ENCODE results near the gene XKR7.

Gene XKR7

GRCh38 chr20:31975874-31976273 lies 7.9 kb downstream of the XKR7 start:
- no peak overlapping the region for H3K4me3 ChIP-seq (ENCODE audit: low read depth in 1 of 2, low read length in 1 of 2)

GRCh38 chr20:31977080-31977479 lies 9.1 kb downstream of the XKR7 start:
- H3K4me3 ChIP-seq (ENCODE audit: low read depth in 1 of 2, low read length in 1 of 2): no peak overlapping the region
- no peaks in the 10 kb centered on the region for H3K9me3 ChIP-seq
- H3K27ac ChIP-seq: no peak overlapping the region
- no peaks in the 10 kb centered on the region for H3K36me3 ChIP-seq
- H3K27me3 ChIP-seq: peaks cover 29% of the 10 kb centered on the region
- TF ChIP-seq CTCF (IDR thresholded peaks at IDR 0.05): no peak
- no peaks in the 10 kb centered on the region for H3K4me1 ChIP-seq (ENCODE audit: control insufficient read depth in 1 of 2, insufficient read depth in 1 of 2, low read depth in 1 of 2, low read length in 1 of 2)

More at GRCh38 chr20:31975874-31976273, 7.9 kb downstream of the XKR7 start:
- no peaks in the 10 kb centered on the region for H3K4me1 ChIP-seq (ENCODE audit: control insufficient read depth in 1 of 2, insufficient read depth in 1 of 2, low read depth in 1 of 2, low read length in 1 of 2)
- TF ChIP-seq CTCF (IDR thresholded peaks at IDR 0.05): no peak
- no peaks in the 10 kb centered on the region for H3K36me3 ChIP-seq
- no peaks in the 10 kb centered on the region for H3K9me3 ChIP-seq
- no peak overlapping the region for H3K27ac ChIP-seq
- H3K27me3 ChIP-seq: peaks cover 34% of the 10 kb centered on the region

DNA sequence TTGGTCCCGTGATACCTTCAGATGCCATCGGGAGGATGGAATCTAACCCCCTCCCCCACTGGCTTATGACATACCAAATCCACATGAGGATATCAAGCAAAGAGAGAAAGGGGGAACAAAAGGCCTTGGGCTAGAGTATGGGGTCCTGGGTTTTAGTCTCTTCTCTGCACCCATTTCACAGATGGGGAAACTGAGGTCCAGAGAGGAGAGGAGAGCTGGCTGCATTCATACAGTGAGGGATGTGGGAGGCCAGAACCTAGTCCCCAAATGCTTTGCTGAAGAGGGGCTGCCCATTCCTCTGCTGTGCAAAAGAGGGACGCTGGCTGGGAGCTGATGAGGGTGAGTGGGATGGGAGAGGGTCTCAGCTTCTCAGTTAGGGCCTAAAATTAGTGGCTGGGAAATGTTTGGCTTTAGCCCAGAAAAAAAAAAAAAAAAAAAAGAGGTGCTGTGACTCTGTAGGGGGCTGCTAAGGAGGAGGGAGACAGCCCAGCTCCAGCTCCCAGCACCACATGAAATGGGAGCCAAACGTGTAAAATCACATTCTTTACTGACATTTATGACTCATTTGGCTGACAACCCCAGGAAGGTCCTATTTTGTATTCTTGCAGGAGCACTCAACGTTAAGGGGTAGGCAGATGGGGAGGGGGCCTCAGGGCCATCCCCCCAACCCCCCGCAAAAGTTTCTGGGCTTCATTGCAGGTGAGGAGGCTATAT lies 11.9 kb downstream of the XKR7 start:
- H3K4me1 ChIP-seq (ENCODE audit: control insufficient read depth in 1 of 2, insufficient read depth in 1 of 2, low read depth in 1 of 2, low read length in 1 of 2): no peaks in the 10 kb centered on the region
- H3K9me3 ChIP-seq: no peaks in the 10 kb centered on the region
- peaks cover 15% of the 10 kb centered on the region for H3K27me3 ChIP-seq
- H3K4me3 ChIP-seq (ENCODE audit: low read depth in 1 of 2, low read length in 1 of 2): no peak overlapping the region
- no peak overlapping the region for H3K27ac ChIP-seq
- no peak for TF ChIP-seq CTCF (IDR thresholded peaks at IDR 0.05)
- no peaks in the 10 kb centered on the region for H3K36me3 ChIP-seq

DNA sequence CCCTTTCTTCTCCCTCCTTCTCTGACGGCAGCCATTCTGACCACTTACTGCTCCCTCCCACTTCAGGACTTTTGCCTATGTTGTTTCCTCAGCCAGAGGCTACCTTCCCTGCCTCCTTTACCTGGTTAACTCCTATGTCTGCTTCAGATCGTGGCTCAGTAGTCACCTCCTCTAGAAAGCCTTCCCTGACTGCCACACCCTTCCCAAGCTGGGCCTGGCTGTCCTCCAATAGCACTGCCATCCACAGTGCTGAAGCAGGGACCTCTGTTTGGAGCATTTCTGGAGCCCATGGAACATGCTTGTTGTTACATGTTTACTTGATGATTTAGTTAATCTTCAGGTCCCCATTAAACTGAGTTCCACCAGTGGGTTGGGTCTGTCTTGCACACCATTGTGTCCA lies 13.8 kb downstream of the XKR7 start:
- Histone ChIP-seq H3K27me3 (peaks cover 14% of the 10 kb centered on the region), H3K4me1 (ENCODE audit: control insufficient read depth in 1 of 2, insufficient read depth in 1 of 2, low read depth in 1 of 2, low read length in 1 of 2) (no peaks in the 10 kb centered on the region), H3K27ac (no peak overlapping the region), H3K4me3 (ENCODE audit: low read depth in 1 of 2, low read length in 1 of 2) (no peak overlapping the region), H3K9me3 (no peaks in the 10 kb centered on the region), H3K36me3 (no peaks in the 10 kb centered on the region)
- no peak for TF ChIP-seq CTCF (IDR thresholded peaks at IDR 0.05)

GRCh38 chr20:31984981-31985471 lies 17.1 kb downstream of the XKR7 start:
- H3K9me3 ChIP-seq: no peaks in the 10 kb centered on the region
- no peak for TF ChIP-seq CTCF (IDR thresholded peaks at IDR 0.05)
- peaks cover 14% of the 10 kb centered on the region for H3K27me3 ChIP-seq
- H3K36me3 ChIP-seq: no peaks in the 10 kb centered on the region
- no peaks in the 10 kb centered on the region for H3K4me1 ChIP-seq (ENCODE audit: control insufficient read depth in 1 of 2, insufficient read depth in 1 of 2, low read depth in 1 of 2, low read length in 1 of 2)
- H3K4me3 ChIP-seq (ENCODE audit: low read depth in 1 of 2, low read length in 1 of 2): no peak overlapping the region
- H3K27ac ChIP-seq: no peak overlapping the region
